ENCODE results near the gene NAV2. TPM values are rescaled to one million over a fixed set of nuclear protein-coding genes. Genes with fewer than 3 reads are reported as not detected.

NAV2 gene
- 7.9 and 19.2 TPM in 2 replicates for total RNA-seq

GRCh38 chr11:19712281-19713195 lies at the start of gene NAV2:
Gene NAV2, plus strand, starts transcription at chr11:19712837. Its CDS starts 859 bp downstream, at chr11:19713696.

GRCh38 chr11:20160425-20161229 lies 448.0 kb downstream of the NAV2 start, which contains the start of gene DBX1:
Gene DBX1, minus strand, starts transcription at chr11:20160475. Its CDS starts 151 bp downstream, at chr11:20160324.

